Measurements from ENCODE around the gene UPF2. TPM values are rescaled to one million over a fixed set of nuclear protein-coding genes. Genes with fewer than 3 reads are reported as not detected.
A peak's percentile ranks its signal among the peaks of the same experiment; 100 is the strongest.

The UPF2 gene
- total RNA-seq, 1 donor from 2014 or later, result 11.3 TPM

DNA sequence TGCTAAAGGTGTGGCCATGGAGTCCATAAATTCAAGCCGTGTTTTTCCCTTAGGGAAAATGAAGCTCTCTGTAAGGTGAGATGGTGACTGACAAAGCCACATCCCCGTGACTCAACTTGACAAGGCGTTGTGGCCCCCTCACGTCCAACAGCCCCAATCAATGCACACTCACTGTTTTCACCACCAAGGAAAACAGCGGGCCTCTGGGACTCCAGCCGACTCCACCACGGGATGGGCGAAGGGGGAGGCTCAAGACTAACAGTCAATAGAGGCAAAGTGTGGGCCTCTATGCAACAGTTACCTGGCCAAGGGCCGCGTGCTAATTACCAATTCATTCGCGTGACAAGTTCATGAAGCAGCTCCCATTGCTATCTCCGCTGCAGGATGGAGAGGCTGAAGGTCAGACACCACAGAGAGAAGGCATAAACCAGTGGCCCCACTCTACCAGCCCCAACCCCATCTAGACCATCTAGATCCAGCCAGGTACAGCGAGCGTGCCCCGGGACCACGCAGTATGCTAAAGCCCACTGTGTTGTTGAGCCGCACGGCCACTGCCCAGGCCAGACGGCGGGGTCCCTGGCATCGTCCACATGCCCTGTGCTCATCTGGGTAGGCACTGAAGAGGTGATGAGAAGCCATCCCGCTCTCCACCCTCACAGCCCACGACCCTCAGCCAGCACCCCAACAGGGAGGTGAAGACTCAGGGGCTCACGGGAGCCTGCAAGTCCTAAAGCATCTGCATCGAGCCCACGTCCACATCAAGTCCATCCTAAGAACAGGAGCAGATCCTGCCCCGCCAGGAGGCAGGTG lies 143.3 kb downstream of the UPF2 start:
- H3K4me3 ChIP-seq (ENCODE audit: low read depth, low read length), result no peak overlapping the region
- no peak for DNase-seq (ENCODE audit: low read depth)
- TF ChIP-seq, protein P1, sequence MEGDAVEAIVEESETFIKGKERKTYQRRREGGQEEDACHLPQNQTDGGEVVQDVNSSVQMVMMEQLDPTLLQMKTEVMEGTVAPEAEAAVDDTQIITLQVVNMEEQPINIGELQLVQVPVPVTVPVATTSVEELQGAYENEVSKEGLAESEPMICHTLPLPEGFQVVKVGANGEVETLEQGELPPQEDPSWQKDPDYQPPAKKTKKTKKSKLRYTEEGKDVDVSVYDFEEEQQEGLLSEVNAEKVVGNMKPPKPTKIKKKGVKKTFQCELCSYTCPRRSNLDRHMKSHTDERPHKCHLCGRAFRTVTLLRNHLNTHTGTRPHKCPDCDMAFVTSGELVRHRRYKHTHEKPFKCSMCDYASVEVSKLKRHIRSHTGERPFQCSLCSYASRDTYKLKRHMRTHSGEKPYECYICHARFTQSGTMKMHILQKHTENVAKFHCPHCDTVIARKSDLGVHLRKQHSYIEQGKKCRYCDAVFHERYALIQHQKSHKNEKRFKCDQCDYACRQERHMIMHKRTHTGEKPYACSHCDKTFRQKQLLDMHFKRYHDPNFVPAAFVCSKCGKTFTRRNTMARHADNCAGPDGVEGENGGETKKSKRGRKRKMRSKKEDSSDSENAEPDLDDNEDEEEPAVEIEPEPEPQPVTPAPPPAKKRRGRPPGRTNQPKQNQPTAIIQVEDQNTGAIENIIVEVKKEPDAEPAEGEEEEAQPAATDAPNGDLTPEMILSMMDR (conservative IDR thresholded peaks at IDR 0.05; ENCODE audit: low read depth, low read length), result no peak

DNA sequence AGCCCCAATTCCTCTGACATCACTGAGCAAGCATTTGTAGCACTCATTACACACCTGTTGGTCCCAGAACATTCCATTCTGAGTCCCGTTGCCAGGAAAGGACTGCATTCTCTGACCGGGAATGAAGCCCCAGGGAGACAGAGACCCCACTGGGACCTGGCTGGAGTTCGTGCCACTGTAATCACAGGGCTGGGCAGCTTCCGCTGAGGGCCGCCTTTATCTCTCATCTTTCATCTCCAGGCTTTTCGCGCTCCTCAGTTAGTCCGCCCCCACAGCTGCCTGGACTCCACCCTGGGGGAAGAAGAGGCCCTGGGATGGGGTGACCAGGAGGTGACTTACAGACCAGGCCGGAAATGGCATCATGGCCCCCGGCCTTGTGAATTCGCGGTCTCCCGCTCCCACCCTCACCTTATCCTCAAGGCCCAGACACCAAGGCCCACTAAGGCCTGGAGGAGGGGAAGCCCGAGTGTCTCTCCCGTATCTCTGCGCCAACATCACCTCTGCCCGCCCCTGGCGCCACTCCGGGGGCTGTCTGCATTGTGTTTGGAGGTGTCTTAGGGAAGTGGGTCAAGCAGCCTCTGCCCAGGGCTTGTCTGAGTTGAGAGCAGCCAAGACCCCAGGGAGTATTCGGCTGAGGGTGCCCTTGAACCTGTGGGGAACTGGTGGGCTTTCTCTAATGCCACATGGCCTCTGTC lies 144.1 kb downstream of the UPF2 start:
- TF ChIP-seq, protein P1 (conservative IDR thresholded peaks at IDR 0.05; ENCODE audit: low read depth, low read length), result no peak
- H3K4me3 ChIP-seq (ENCODE audit: low read depth, low read length), result no peak overlapping the region
- peak; percentile 63 for DNase-seq (ENCODE audit: low read depth)

- DNase-seq (ENCODE audit: low read depth), result no peak
- TF ChIP-seq, protein P1 (conservative IDR thresholded peaks at IDR 0.05; ENCODE audit: low read depth, low read length), result no peak
- H3K4me3 ChIP-seq (ENCODE audit: low read depth, low read length), result no peak overlapping the region
These were observed 144.6 kb downstream of the UPF2 start for GRCh38 chr10:11898033-11898371.

GRCh38 chr10:11896549-11897200 lies 145.9 kb downstream of the UPF2 start:
- no peak for DNase-seq (ENCODE audit: low read depth)
- TF ChIP-seq, protein P1 (conservative IDR thresholded peaks at IDR 0.05; ENCODE audit: low read depth, low read length), result no peak
- H3K4me3 ChIP-seq (ENCODE audit: low read depth, low read length), result no peak overlapping the region

- TF ChIP-seq, protein P1 (conservative IDR thresholded peaks at IDR 0.05; ENCODE audit: low read depth, low read length), result no peak
These were observed 147.0 kb downstream of the UPF2 start for GRCh38 chr10:11895598-11895997.

DNA sequence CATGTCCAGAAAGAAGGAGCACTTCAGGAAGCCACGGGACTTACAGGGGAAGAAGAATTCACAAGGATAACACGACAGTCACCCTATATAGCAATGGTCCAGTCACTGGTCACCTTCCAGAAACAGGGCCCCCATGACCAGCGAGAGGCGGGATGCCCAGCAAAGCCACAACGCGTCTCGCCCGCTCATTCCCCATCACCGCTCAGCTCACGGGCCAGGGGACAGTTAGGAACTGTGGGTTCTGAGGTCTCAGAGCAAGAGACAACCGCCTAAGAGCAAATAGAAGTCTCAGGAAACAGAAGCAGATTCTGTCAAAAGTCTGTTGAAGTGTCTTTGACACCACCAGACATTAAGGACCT lies 147.5 kb downstream of the UPF2 start:
- no peak overlapping the region for H3K4me3 ChIP-seq (ENCODE audit: low read depth, low read length)
- DNase-seq (ENCODE audit: low read depth), result no peak
- TF ChIP-seq, protein P1 (conservative IDR thresholded peaks at IDR 0.05; ENCODE audit: low read depth, low read length), result no peak

More at GRCh38 chr10:11895598-11895997, 147.0 kb downstream of the UPF2 start:
- H3K4me3 ChIP-seq (ENCODE audit: low read depth, low read length), result no peak overlapping the region
- DNase-seq (ENCODE audit: low read depth), result no peak

All from epithelial cell of proximal tubule (primary cell).